A673 (cell line): ENCODE measurements around the gene OR7G2.

Experiments used
- CTCF ChIP-seq: fragments of 300-800, 200-600 bp; sonication (generic); conservative IDR thresholded peaks from 2 replicates; pipeline ENCODE4 v1.5.1; 2017; ENCODE audit warnings: low read depth, mild to moderate bottlenecking, antibody characterized with exemption, low read length, moderate library complexity, mixed read lengths
- EZH2 ChIP-seq: fragments of 200-600 bp; sonication (generic); IDR thresholded peaks from 2 replicates; pipeline ENCODE4 v1.6.1; 2017; ENCODE audit warnings: borderline replicate concordance, low read depth, mild to moderate bottlenecking, mixed read lengths, antibody characterized with exemption, low read length; ENCODE audit not compliant: poor library complexity, severe bottlenecking

GRCh38 chr19:9052894-9053293 lies 54.4 kb downstream of the OR7G2 start:
- no peak for TF ChIP-seq CTCF
- no peak for TF ChIP-seq EZH2
